ENCODE measurements around the gene INS.
"Not testable (repeated sequence)": the region's sequence is repeated elsewhere in the genome, so short reads cannot be mapped to it uniquely, and the experiment has no call there.

DNA sequence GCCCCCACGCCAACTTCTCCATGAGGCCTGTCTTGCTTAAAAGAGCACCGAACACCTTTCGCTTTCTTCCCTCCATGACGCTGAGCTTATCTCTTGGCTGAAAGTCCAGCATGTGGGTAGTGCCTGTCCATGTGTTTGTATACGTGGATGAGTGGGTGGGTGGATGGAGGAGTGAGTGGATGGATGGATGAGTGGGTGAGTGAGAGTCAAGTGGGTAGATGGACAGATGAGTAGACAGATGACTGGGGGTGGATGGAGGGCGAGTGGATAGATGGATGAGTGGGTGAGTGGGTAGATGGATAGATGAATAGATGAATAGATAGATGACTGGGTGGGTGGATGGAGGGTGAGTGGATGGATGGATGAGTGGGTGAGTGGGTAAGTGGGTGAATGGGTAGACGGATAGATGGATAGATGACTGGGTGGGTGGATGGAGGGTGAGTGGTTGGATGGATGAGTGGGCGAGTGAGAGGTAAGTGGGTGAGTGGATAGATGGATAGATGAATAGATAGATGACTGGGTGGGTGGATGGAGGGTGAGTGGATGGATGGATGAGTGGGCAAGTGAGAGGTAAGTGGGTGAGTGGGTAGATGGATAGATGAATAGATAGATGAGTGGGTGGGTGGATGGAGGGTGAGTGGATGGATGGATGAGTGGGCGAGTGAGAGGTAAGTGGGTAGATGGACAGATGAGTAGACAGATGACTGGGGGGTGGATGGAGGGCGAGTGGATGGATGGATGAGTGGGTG lies 36.1 kb downstream of the INS start:
- TF ChIP-seq POLR2A, TAF1, POLR2AphosphoS5, SPI1 (IDR thresholded peaks at IDR 0.05; ENCODE audit: low read depth, low read length): not testable (repeated sequence)

All from GM12891 (cell line).